ENCODE results near the gene PRSS3.
"Not testable (repeated sequence)": the region's sequence is repeated elsewhere in the genome, so short reads cannot be mapped to it uniquely, and the experiment has no call there.

Gene PRSS3

DNA sequence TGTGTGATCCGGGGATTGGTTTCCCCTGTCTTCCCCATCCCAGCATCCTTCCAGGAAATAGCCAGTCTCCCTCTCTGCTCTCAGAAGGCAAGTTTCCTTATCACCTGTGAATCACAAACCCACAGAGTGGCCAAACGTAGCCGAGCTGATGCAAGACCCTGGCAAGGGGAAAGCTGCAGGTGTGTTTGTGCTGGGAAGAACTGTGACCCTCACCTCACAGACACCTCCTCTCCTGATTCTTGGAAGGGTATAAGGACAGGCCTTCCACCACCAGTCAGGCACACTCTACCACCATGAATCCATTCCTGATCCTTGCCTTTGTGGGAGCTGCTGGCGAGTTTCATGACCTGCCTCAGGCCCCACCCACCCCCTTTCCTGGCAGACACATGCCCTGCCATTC, at the start of gene PRSS3:
PRSS3 (plus strand) TSS at position 281 of the 400 bp plus-strand sequence; CDS start at position 294, 13 bp downstream.
- DNase-seq (ENCODE audit: low spot score) = no peak

DNA sequence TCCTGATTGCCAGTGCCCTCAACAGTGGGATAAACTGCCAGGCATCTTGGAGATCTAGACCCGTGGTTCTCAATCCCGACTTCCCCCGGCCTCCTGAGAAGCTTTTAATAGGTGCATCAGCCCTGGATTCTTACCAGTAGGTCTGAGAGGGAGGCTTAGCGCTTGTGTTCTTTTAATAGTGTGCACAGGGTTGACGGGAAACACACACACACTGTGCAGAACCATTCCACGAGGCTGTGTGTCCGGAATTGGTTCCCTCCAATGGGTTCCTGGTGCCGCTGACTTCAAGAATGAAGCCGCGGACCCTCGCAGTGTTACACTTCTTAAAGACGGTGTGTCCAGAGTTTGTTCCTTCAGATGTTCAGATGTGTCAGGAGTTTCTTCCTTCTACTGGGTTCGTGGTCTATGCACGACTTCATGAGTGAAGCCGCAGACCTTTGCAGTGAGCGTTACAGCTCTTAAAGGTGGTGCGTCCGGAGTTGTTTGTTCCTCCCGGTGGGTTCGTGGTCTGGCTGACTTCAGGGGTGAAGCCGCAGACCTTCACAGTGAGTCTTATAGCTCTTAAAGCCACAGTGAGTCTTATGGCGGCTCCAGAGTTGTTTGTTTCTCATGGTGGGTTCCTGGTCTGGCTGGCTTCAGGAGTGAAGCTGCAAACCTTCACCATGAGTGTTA, 46.6 kb upstream of the PRSS3 start:
- no peak for DNase-seq (ENCODE audit: low spot score)

DNA sequence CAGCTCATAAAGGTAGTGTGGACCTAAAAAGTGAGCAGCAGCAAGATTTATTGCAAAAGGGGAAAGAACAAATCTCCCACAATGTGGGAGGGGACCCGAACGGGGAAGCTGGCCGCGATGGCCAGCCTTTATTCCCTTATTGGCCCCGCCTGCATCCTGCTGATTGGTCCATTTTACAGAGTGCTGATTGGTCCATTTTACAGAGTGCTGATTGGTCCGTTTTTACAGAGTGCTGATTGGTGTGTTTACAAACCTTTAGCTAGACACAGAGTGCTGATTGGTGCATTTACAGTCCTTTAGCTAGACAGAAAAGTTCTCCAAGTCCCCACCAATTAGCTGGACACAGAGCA, 46.1 kb upstream of the PRSS3 start:
- not testable (repeated sequence) for DNase-seq (ENCODE audit: low spot score)

DNA sequence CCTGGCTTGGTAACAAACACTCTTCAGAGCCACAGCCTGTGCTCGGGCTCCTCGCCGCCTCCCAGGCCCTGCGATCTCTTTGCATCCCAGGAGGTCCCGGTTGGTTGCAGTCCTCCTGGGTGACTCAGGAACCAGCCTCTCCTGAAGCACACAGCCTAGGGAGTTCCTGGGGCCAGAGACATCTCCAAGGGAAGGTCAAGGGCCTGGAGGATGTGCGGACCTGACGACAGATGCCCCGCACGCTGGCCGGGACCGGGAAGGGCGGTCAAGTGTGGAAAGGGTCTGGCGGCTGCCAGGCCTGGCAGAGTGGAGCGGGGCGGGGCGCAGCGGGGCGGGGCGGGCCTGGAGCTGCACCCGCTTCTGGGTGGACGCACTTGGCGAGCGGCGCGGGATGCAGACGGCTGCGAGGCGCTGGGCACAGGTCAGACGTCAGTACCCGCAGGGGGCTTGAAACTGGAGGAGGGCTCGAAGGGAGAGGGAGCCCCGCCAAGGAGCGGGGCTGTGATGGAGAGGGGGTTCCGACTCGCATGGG, 45.0 kb upstream of the PRSS3 start:
- no peak for DNase-seq (ENCODE audit: low spot score)

DNA sequence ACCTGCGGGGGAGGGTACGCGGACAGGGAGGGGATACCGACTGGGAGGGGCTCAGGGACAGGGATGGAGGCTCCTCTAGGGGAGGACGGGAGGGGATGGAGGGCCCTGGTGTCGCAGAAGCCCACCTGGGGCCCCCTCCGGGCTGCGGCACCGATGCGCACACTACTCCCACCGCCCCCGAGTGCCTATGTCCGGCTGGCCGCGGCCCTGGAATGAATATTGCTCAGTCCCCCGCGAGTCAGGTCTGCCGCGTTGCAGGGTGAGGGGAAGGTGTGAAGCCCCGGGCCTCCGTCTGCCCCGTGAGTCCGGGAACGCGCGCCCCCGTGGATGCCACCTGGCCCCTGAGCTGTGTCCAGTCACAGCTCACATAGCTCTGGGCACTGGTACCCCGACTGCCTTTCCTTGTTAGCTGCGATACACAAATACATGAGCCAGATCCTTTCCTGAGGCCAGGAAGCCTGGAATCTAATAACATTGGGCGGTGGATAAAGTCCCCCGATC, 44.5 kb upstream of the PRSS3 start:
- DNase-seq (ENCODE audit: low spot score) = no peak

DNA sequence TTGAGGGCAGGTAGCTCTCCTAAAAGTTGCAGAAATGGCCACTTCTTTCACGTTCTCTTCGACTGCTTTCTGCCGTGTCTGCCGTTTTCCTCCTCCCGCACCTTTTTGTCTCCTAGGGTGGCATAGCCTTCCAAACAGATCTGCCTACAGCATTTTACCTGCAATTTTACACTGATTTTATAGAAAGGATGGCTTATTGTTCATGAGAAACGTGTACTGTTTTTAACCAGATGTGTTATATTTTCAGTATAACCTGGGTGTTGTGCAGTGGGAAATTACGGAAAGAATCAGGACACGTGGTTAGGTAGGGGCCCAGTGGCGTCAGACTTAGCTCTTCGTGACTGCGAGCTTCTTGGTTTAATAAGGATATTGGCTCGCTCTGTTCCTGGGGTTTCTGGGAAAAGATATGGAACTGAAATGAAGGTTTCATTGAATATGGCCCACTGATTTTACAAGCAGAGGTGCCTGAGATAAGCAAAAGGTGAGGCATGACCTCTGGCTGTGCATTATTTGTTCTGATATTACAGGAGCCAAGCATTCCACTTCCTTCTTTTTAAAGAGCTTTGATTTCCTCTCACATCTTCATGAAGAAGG, 43.7 kb upstream of the PRSS3 start:
- no peak for DNase-seq (ENCODE audit: low spot score)

DNA sequence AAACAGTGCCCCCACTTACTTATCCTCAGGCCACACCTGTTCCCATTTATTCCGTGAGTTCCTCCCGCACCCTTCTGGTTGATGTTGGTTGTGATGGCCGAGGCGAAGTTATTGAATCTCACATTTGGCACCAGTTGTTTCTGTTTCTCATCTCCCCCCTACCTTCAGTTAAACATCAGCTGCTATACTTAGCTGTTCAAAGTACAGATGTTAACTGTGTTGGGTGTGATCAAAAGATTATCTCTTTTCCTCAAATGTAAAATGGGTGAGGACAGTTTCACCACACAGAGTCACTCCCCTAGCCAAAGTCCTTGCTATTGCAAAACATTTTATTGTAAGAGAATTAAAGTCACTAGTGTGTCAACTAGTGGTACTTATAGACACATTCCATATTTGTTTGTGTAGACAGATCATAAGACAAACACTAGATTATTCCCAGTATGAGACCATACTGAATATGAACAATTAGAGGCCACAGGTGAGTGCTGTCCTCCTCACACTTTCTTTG, 43.2 kb upstream of the PRSS3 start:
- DNase-seq (ENCODE audit: low spot score) = no peak

DNA sequence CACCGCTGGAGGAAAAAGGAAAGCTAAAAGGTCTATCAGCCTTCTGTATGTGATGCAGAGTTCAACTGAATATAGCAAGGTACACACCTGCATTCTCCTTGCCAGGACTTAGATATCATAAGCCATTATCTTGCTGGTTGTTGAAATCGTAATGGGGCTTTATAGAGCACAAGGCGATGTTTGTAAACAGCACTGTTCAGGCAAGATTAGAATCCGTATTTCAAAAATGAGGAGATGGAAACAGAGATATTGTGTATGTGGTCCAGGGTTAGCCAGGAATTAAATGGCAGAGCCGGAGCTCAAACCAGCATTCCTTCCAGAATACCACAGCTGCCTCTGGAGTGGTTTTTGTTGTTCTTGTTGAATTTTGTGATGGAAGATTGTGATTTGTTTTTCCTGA, 42.6 kb upstream of the PRSS3 start:
- DNase-seq (ENCODE audit: low spot score) = not testable (repeated sequence)

DNA sequence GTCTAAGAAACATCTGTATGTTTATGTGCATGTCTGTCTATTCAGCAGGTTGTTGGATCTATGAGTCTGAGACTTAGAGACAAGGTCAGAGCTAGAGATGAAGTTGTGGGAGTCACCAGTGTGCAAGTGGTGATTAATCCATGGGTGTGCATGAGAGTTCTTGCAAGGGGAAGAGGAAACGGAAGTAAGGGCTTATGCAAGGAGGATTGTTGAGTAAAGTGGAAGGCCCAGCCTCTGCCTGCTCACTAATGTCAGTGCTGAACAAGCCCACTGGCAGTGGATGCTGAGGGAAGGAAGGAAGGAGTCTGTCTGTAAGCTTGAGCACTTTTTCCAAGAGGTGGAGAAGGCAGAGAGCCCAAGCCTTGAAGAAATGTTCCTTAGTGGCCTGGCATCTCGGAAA, 35.7 kb upstream of the PRSS3 start:
- not testable (repeated sequence) for DNase-seq (ENCODE audit: low spot score)

DNA sequence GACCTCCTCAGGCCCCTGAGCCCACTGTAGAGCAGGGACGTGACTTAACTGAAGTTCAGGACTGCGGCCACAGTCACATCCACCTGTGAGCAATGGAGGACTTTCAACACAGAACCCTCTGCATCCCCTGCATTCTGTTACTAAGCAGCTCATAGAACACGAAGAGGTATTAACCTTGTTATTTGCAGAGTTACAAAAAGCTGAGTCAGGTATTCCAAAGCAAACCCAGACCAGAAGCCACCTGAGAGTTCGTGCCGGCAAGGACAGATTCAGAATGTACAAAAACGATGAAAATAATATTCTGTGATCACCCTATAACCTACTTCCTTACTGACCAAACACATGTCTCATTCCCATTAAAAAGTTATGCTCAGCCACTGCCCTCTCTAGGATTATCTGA, 33.0 kb upstream of the PRSS3 start:
- DNase-seq (ENCODE audit: low spot score) = no peak

DNA sequence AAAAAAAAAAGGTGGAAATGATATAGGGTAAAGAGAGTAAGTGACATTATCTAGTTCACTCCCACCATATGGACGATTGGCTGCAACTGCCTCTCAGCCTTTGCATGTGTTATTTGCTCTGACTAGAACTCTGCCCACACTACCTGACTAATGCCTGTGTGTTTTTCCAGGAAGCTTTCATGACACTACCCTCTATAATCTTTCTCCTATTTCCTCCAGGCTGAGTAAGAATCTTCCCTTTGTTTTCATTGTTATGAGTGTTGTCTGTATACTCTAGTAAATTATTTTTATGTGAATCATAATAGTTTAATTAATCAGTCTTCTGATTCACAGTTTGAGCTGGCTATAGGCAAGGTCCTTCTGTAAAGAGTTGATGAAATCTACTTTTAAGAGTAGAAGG, 31.7 kb upstream of the PRSS3 start:
- DNase-seq (ENCODE audit: low spot score) = not testable (repeated sequence)

DNA sequence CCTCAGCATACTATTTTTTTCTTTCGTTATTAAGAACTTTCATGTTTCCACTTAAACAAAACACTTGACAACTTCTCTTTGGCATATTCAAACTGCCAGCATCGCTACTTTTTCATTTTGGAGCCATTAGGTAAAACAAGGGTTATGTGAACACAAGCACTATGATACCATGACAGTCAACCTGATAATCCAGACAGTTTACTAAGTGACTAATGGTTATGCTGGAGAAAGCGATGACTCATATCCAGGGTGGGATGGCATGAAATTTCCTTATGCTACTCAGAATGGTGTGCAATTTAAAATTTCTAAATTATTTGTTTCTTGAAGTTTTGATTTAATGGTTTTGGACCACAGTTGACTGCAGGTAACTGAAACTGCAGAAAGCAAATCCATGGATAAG, 29.9 kb upstream of the PRSS3 start:
- no peak for DNase-seq (ENCODE audit: low spot score)

DNA sequence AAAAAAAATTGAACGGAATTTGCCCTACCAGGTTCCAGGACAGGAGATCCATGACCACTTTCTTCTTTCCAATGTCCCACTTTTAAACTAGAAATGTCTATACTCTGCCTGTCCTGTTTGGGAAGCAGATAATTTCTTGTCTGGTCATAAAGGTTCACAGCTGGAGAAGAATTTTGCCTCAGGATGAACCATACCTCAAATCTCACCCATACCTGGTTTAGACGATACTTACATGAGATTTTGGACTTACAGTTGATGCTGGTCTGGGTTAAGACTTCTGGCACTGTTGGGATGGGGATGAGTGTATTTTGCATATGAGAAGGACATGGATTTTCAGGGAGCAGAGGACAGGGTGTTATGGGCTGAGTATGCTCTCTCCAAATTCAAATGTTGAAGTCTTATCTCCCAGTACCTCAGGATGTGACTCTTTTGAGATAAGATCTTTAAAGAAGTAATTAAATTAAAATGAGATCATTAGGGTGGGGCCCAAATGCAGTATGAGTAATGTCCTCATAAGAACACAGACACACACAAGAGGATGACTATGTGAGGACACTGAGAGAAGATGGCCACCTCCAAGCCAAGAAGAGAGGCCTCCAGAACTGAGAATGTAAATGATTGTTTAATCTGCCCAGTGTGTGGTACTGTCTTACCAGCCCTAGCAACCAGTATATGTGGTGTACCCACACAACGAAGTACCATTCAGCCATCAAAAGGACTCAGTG, 25.0 kb upstream of the PRSS3 start:
- not testable (repeated sequence) for DNase-seq (ENCODE audit: low spot score)

DNA sequence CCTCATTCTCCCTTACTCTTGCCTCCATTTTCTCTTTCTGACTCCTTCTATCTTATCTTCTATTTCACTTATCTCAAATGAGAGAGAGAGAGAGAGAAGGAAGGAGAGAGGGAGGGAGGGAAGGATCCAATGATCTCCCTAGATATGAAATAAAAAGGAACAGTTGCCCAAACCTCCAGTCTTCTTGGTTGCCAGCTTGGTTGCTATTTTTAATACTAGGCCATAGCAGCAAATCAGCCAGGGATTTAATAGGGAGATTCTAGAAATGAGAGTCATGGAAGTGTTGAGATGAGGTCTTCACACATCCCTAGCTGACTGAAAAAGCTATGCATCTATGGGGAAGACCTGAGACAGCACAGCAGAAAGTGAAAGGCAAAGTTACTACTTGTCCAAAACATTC, 22.2 kb upstream of the PRSS3 start:
- DNase-seq (ENCODE audit: low spot score) = not testable (repeated sequence)

DNA sequence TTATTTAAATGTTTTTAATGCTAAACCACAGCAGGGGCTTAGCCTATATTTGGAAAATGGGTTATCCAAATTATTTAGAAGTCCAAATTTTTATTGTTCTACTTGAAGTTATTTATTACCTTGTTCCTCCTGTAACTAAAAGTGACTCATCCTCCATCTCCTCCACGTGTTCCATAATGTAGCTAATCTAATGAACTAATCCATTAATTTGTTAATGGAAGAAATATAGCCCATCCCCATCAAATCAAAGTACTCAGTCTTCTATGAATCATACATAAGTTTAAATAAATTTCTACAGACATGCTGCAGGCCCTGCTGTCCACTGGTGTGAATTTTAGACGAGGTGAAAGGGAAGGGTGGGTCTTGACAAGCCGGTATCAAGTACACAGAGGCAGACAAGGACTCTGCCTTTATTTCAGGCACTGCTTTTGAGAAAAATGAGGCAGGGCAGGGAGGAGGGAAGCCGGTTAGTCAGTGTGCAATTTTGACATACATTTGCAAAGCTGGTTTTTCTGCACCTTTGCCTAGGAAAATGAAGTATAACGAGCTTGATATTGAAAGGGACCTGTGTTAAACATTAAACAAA, 21.2 kb upstream of the PRSS3 start:
- DNase-seq (ENCODE audit: low spot score) = not testable (repeated sequence)

DNA sequence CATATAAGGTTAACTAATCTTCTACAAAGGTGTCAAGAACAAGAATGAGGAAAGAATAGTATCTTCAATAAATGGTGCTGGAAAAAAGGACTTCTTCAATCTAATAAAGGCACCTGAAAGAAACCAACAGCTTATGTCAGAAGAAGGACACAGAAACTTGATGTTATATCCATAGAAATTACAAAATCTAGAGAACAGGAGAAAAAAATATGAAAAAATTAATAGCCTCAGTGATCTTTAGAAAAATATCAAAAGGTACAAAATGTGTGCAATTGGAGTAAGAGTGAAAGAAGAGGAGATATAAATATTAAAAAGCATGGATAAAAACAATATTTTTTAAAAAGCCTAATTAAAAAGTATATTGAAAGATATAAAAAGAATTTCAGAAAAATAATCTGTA, 18.8 kb upstream of the PRSS3 start:
- DNase-seq (ENCODE audit: low spot score) = no peak

DNA sequence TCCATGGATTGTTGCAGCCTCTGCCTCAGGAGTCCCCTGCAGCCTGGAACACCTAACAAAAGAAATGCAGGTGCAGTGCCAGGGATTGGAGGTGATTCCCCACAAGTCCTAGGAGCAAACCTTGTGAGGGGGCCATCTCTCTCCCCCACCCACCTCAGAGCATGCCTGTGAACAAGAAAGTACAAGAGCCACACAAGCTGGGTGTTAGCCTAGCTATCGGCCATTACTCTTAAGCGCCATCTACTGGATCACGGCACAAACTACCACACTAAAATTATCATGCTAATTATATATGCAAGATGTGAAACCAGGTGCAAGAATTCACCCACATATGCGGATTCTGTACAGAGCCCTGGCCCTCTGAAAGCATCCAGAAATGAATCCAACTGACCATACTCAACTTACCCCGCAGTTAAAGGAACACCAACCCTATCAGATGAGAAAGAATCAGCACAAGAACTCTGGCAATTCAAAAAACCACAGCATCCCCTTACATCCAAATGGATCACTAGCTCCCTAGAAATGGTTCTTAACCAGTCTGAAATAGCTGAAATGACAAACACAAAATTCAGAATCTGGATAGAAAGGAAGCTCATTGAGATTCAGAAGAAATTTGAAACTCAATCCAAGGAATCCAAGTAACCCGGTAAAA, 16.5 kb upstream of the PRSS3 start:
- peak; percentile 62 for DNase-seq (ENCODE audit: low spot score)

DNA sequence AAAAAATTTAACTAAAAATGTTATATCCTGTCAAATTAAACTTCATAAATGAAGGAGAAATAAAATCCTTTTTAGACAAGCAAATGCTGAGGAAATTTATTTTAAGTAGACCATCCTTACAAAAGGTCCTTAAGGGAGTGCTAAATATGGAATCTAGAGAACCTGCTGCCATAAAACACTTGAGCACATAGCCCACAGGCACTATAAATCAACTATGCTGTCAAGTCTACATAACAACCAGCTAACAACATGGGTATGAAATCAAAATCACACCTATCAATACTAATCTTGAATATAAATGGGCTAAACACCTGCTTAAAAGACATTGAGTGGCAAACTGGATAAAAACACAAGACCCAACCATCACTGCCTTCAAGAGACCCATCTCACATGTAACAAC, 15.1 kb upstream of the PRSS3 start:
- no peak for DNase-seq (ENCODE audit: low spot score)

DNA sequence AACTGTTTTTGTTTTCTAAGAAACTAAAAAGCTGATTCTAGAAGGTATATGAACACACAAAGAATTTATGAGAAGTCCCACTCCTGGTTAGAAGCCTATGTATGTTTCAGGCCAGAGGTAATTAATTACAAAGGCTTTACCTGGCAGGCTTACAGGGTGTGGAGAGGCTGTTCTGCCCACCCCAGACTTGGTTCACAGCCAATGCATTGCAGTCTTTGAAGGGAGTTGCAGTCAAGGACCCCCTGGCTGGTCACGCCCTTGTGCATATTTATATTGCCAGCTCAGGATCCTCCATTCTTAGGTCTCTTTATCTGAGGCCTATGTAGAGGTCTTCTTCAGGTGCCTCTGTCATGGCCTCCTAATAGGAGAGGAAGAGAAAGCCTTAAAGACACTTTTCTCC, 13.6 kb upstream of the PRSS3 start:
- no peak for DNase-seq (ENCODE audit: low spot score)

DNA sequence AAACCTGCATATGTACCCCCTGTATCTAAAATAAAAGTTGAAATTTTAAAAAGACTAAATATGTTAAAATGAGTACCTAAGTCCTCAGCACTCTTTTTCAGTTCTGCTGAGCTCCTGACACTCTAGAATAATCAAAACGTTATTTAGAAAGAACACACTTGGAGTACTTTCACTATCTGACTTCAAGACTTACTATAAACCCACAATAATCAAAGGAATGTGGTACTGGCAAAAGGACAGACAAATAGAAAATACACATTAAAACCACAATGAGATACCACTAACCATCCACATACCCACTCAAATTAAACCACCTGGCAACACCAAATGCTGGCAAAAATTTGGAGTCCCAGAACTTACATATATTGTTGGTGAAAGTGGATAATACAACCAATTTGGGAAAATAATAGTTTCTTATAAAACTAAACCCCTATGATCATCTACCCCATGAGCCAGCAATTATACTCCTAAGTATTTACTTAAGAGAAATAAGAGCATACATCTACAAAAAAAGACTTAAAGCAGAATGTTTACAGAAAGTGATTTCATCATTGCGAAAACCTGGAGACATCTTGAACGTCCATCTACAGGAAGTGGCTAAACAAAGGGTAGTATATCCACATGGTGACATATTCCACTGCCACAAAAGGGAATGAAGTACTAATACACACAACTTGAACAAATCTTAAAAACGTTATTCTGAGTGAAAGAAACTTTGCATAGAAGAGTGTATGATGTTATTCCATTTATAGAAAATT, 12.8 kb upstream of the PRSS3 start:
- no peak for DNase-seq (ENCODE audit: low spot score)

DNA sequence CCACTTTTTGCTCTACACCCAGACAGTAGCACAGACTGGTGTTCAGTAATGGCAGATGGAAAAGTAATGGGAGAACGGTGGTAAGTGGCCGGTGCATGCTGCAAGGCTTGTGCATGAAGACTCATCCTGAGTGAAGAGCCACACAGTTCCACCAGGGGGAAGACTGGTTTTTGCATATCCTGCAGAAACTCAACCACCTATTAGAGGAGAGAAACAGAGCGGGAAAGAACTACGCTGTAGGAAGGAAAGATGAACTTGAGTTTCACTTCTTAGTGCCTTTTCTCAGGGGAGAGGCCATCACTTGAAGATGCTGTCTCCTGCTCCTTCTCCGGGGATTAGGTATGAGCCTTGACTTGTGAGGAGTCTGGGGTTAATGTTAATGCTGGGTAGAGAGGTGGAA, 9.4 kb upstream of the PRSS3 start:
- DNase-seq (ENCODE audit: low spot score) = no peak

Measured in ecto neural progenitor cell (in vitro differentiated cells).